IMR-90 (cell line): Measurements from ENCODE around the gene GALNT3. TPM values are rescaled to one million over a fixed set of nuclear protein-coding genes. Genes with fewer than 3 reads are reported as not detected.

Source experiments
- ATAC-seq: fragments of 200-7000 bp; cut with Tn5 transposase; 2 replicates; pipeline ENCODE4 v1.9.1; 2020; ENCODE audit warnings: low read depth, mild to moderate bottlenecking, moderate library complexity
- BruUV-seq: library from RNA; stranded (reverse); fragments of 400-500 nt; replicated peaks from 2 replicates; lab custom pipeline; 2021; lab: Mats Ljungman, UMichigan
- CTCF ChIA-PET: fragments of 300-600 bp; formaldehyde crosslinking; extraction: SDS; loops from one replicate; lab custom pipeline; 2021; ENCODE audit warnings: antibody characterized with exemption; lab: Yijun Ruan, JAX
- POLR2A ChIA-PET: fragments of 300-600 bp; sonication (Branson Sonifier 250); formaldehyde crosslinking; loops from one replicate; lab custom pipeline; 2022; ENCODE audit warnings: antibody characterized with exemption; ENCODE audit not compliant: unreplicated experiment; lab: Charles Lee
- DNase-seq: peaks from one replicate; pipeline ENCODE4 v3.0.0; 2013
- H2AFZ ChIP-seq: replicated peaks from 2 replicates; pipeline ENCODE3; 2013; ENCODE audit warnings: low read length, mild to moderate bottlenecking; ENCODE audit not compliant: poor library complexity
- H2AK5ac ChIP-seq: 2 replicates; pipeline ENCODE4 v1.6.1; 2013; ENCODE audit warnings: low read depth, low read length, inconsistent platforms
- H2AK9ac ChIP-seq: replicated peaks from 2 replicates; pipeline ENCODE3; 2013; ENCODE audit warnings: mild to moderate bottlenecking, low read depth, low read length, moderate library complexity; ENCODE audit not compliant: poor library complexity
- H2BK120ac ChIP-seq: 2 replicates; pipeline ENCODE4 v1.6.1; 2013; ENCODE audit warnings: low read depth, low read length, inconsistent platforms
- H2BK15ac ChIP-seq: 3 replicates; pipeline ENCODE4 v1.6.1; 2013; ENCODE audit warnings: low read depth, low read length, inconsistent platforms
- H2BK20ac ChIP-seq: 2 replicates; pipeline ENCODE4 v1.6.1; 2013; ENCODE audit warnings: low read depth, mild to moderate bottlenecking, inconsistent platforms, low read length, moderate library complexity
- H2BK5ac ChIP-seq: 2 replicates; pipeline ENCODE4 v1.6.1; 2013; ENCODE audit warnings: mild to moderate bottlenecking, low read depth, low read length, inconsistent platforms; ENCODE audit not compliant: poor library complexity, severe bottlenecking
- H3K14ac ChIP-seq: replicated peaks from 2 replicates; pipeline ENCODE4 v1.6.1; 2013; ENCODE audit warnings: low read depth, low read length, inconsistent platforms
- H3K18ac ChIP-seq: 2 replicates; pipeline ENCODE4 v1.6.1; 2013; ENCODE audit warnings: low read depth, low read length, control low read depth
- H3K23ac ChIP-seq: 2 replicates; pipeline ENCODE4 v1.6.1; 2013; ENCODE audit warnings: low read depth, low read length, inconsistent platforms
- H3K27ac ChIP-seq: 2 replicates; pipeline ENCODE4 v1.5.1; 2013; ENCODE audit warnings: mild to moderate bottlenecking, control low read depth, low read length; ENCODE audit not compliant: insufficient read depth
- H3K27me3 ChIP-seq: 2 replicates; pipeline ENCODE4 v1.6.1; 2013; ENCODE audit warnings: low read length; ENCODE audit not compliant: control insufficient read depth, insufficient read depth
- H3K36me3 ChIP-seq: 2 replicates; pipeline ENCODE4 v1.6.1; 2013; ENCODE audit warnings: low read length, mixed read lengths; ENCODE audit not compliant: control insufficient read depth, insufficient read depth
- H3K4ac ChIP-seq: 2 replicates; pipeline ENCODE4 v1.6.1; 2013; ENCODE audit warnings: low read depth, low read length, inconsistent platforms
- H3K4me1 ChIP-seq: 2 replicates; pipeline ENCODE4 v1.6.1; 2013; ENCODE audit warnings: low read length, mixed read lengths; ENCODE audit not compliant: control insufficient read depth, insufficient read depth
- H3K4me2 ChIP-seq: 2 replicates; pipeline ENCODE4 v1.6.1; 2013; ENCODE audit warnings: low read depth, mild to moderate bottlenecking, control low read depth, low read length, moderate library complexity
- H3K4me3 ChIP-seq: 2 replicates; pipeline ENCODE4 v1.5.1; 2013; ENCODE audit warnings: low read depth, mild to moderate bottlenecking, control low read depth, low read length, moderate library complexity; ENCODE audit not compliant: insufficient read depth
- H3K56ac ChIP-seq: 2 replicates; pipeline ENCODE4 v1.6.1; 2013; ENCODE audit warnings: low read length, inconsistent platforms; ENCODE audit not compliant: insufficient read depth; ENCODE audit errors: extremely low read depth
- H3K79me1 ChIP-seq, 2 experiments: 2 replicates each; pipeline ENCODE4 v1.6.1; 2013; ENCODE audit warnings: low read length in 2 of 2, inconsistent platforms in 1 of 2, low read depth in 1 of 2
- H3K9ac ChIP-seq: 2 replicates; pipeline ENCODE4 v1.6.1; 2013; ENCODE audit warnings: low read depth, low read length, control low read depth
- H3K9me1 ChIP-seq: 2 replicates; pipeline ENCODE4 v1.6.1; 2013; ENCODE audit warnings: low read length, inconsistent platforms; ENCODE audit not compliant: insufficient read depth
- H3K9me3 ChIP-seq: 2 replicates; pipeline ENCODE4 v1.6.1; 2013; ENCODE audit warnings: low read length; ENCODE audit not compliant: control insufficient read depth, insufficient read depth
- H4K20me1 ChIP-seq: 2 replicates; pipeline ENCODE4 v1.6.1; 2013; ENCODE audit warnings: low read length, inconsistent platforms; ENCODE audit not compliant: insufficient read depth
- H4K5ac ChIP-seq: 2 replicates; pipeline ENCODE4 v1.6.1; 2013; ENCODE audit warnings: mild to moderate bottlenecking, low read depth, low read length, control low read depth
- H4K8ac ChIP-seq, 2 experiments: 2 replicates each; pipeline ENCODE4 v1.6.1; 2013; ENCODE audit warnings: low read depth in 2 of 2, low read length in 2 of 2, control low read depth in 1 of 2, inconsistent platforms in 1 of 2
- H4K91ac ChIP-seq: 2 replicates; pipeline ENCODE4 v1.6.1; 2013; ENCODE audit warnings: low read depth, low read length, inconsistent platforms; ENCODE audit not compliant: insufficient read depth
- BHLHE40 ChIP-seq: fragments of 150-350 bp; IDR thresholded peaks from 2 replicates; pipeline ENCODE4 v1.6.1; 2016; ENCODE audit warnings: mild to moderate bottlenecking, low read depth, low read length
- CEBPB ChIP-seq: IDR thresholded peaks from 2 replicates; pipeline ENCODE4 v1.6.1; 2012; ENCODE audit warnings: low read depth, low read length, improper control_type of control experiment
- CHD1 ChIP-seq: IDR thresholded peaks from 2 replicates; pipeline ENCODE4 v1.6.1; 2012; ENCODE audit warnings: low read depth, low read length, improper control_type of control experiment
- CTCF ChIP-seq: conservative IDR thresholded peaks from 2 replicates; pipeline ENCODE4 v1.5.1; 2012; ENCODE audit warnings: mild to moderate bottlenecking, low read depth, low read length, improper control_type of control experiment
- ELK1 ChIP-seq: fragments of 150-350 bp; IDR thresholded peaks from 2 replicates; pipeline ENCODE4 v1.6.1; 2016; ENCODE audit warnings: low read depth, mild to moderate bottlenecking, low read length, moderate library complexity, borderline replicate concordance
- FOS ChIP-seq: fragments of 150-350 bp; IDR thresholded peaks from 2 replicates; pipeline ENCODE4 v1.6.1; 2016; ENCODE audit warnings: low read depth, low read length
- MAFK ChIP-seq: IDR thresholded peaks from 2 replicates; pipeline ENCODE4 v1.6.1; 2012; ENCODE audit warnings: low read depth, low read length, improper control_type of control experiment
- MAZ ChIP-seq: IDR thresholded peaks from 2 replicates; pipeline ENCODE4 v1.6.1; 2012; ENCODE audit warnings: low read depth, mild to moderate bottlenecking, low read length, improper control_type of control experiment, moderate library complexity, borderline replicate concordance
- MXI1 ChIP-seq: IDR thresholded peaks from 2 replicates; pipeline ENCODE4 v1.6.1; 2012; ENCODE audit warnings: low read depth, mild to moderate bottlenecking, low read length, moderate library complexity, borderline replicate concordance
- NFE2L2 ChIP-seq: fragments of 150-350 bp; IDR thresholded peaks from 2 replicates; pipeline ENCODE4 v1.6.1; 2016; ENCODE audit warnings: low read depth, mild to moderate bottlenecking, low read length
- POLR2A ChIP-seq: IDR thresholded peaks from 2 replicates; pipeline ENCODE4 v1.6.1; 2012; ENCODE audit warnings: mild to moderate bottlenecking, low read depth, low read length
- RAD21 ChIP-seq: IDR thresholded peaks from 2 replicates; pipeline ENCODE4 v1.6.1; 2012; ENCODE audit warnings: low read length, improper control_type of control experiment
- RCOR1 ChIP-seq: IDR thresholded peaks from 2 replicates; pipeline ENCODE4 v1.6.1; 2012; ENCODE audit warnings: mild to moderate bottlenecking, low read length, improper control_type of control experiment; ENCODE audit not compliant: insufficient replicate concordance
- RFX5 ChIP-seq: IDR thresholded peaks from 2 replicates; pipeline ENCODE4 v1.8.0; 2012; ENCODE audit warnings: low read depth, mild to moderate bottlenecking, low read length, moderate library complexity
- SMC3 ChIP-seq: fragments of 150-350 bp; IDR thresholded peaks from 2 replicates; pipeline ENCODE4 v1.6.1; 2016; ENCODE audit warnings: low read depth, mild to moderate bottlenecking, antibody characterized with exemption, low read length, moderate library complexity
- USF2 ChIP-seq: fragments of 150-350 bp; IDR thresholded peaks from 2 replicates; pipeline ENCODE4 v1.6.1; 2017; ENCODE audit warnings: mild to moderate bottlenecking, antibody characterized with exemption, low read length, low read depth
- WGBS, 2 experiments: methylation state at CpG; one replicate each; pipeline versions ENCODE4 v1.1.5 to v1.1.7; 2013; ENCODE audit warnings: missing lambda C conversion rate in 2 of 2; ENCODE audit not compliant: insufficient read length in 1 of 2; ENCODE audit errors: extremely low coverage in 2 of 2; 5-methylcytosine and 5-hydroxymethylcytosine counted together
- dilution Hi-C: fragments of 300-500 bp; cut with HindIII; formaldehyde crosslinking; loops from one replicate; pipeline ENCODE4 v1.14.3; 2018; ENCODE audit warnings: low sequenced_read_pairs; ENCODE audit not compliant: unreplicated experiment
- in situ Hi-C: fragments of 300-500 bp; cut with MboI; formaldehyde crosslinking; loops from 3 replicates; pipeline ENCODE4 v1.14.3; 2019; ENCODE audit warnings: low sequenced_read_pairs, inconsistent platforms, mixed read lengths
- intact Hi-C: fragments of 100-400 bp; cut with micrococcal nuclease; formaldehyde crosslinking; loops from 2 replicates; pipeline ENCODE4 v1.10.0; 2022
- polyA plus RNA-seq, 3 experiments: library from polyadenylated mRNA; depleted of rRNA; stranded (reverse); fragments of >200 nt; gene quantifications; 2 replicates each; pipeline ENCODE4 v1.2.3, GENCODE V29; 2012; ENCODE audit warnings: low replicate concordance in 1 of 3
- total RNA-seq: library from RNA; depleted of rRNA; stranded (reverse); fragments of >200 nt; gene quantifications from 2 replicates; pipeline ENCODE4 v1.2.3, GENCODE V29; 2012

GALNT3 gene
- total and polyA plus RNA-seq, 2 of the 4 experiments (the other 2 are of a cell fraction): 1.1 to 2.0 TPM

GRCh38 chr2:165811592-165812370 lies 17.7 kb upstream of the GALNT3 start:
- H3K79me1 ChIP-seq: no peaks in the 10 kb centered on the region
- ChIA-PET CTCF (no interaction called here), POLR2A (no interaction called here)
- no peak overlapping the region for H3K27ac ChIP-seq
- H2AFZ ChIP-seq: no peak overlapping the region
- BruUV-seq: no TSS peak
- ATAC-seq (no peak), DNase-seq (no peak)
- H2BK5ac ChIP-seq: no peak overlapping the region
- H4K91ac ChIP-seq: no peak overlapping the region
- no peak overlapping the region for H3K56ac ChIP-seq
- no CpG with 5 or more reads among the region's 1 CpG for WGBS, 2 experiments
- H3K14ac ChIP-seq: no peak overlapping the region
- no peak overlapping the region for H2AK9ac ChIP-seq
- H3K9me1 ChIP-seq: no peaks in the 10 kb centered on the region
- no peak overlapping the region for H3K4me2 ChIP-seq
- dilution Hi-C loops: no loop called here
- H3K4me1 ChIP-seq: no peaks in the 10 kb centered on the region
- H3K27me3 ChIP-seq: no peaks in the 10 kb centered on the region
- H4K20me1 ChIP-seq: no peaks in the 10 kb centered on the region
- H3K18ac ChIP-seq: no peak overlapping the region
- intact Hi-C loops: no loop called here
- H2AK5ac ChIP-seq: no peak overlapping the region
- H2BK20ac ChIP-seq: no peak overlapping the region
- H3K9me3 ChIP-seq: no peaks in the 10 kb centered on the region
- no peaks in the 10 kb centered on the region for H3K36me3 ChIP-seq
- H3K23ac ChIP-seq: no peak overlapping the region
- H4K8ac ChIP-seq: no peak overlapping the region
- no peak overlapping the region for H4K5ac ChIP-seq
- TF ChIP-seq SMC3: no peak
- TF ChIP-seq CHD1: no peak
- no peak for TF ChIP-seq ELK1
- TF ChIP-seq FOS: no peak
- no peak for TF ChIP-seq RFX5
- no peak for TF ChIP-seq CTCF
- no peak for TF ChIP-seq POLR2A
- TF ChIP-seq NFE2L2: no peak
- no peak for TF ChIP-seq CEBPB
- TF ChIP-seq USF2: no peak
- no peak for TF ChIP-seq MXI1
- no peak for TF ChIP-seq MAZ
- TF ChIP-seq BHLHE40: no peak
- TF ChIP-seq RAD21: no peak
- no peak for TF ChIP-seq RCOR1
- TF ChIP-seq MAFK: no peak
- H3K4me3 ChIP-seq: no peak overlapping the region
- no peak overlapping the region for H3K4ac ChIP-seq
- no peak overlapping the region for H2BK120ac ChIP-seq
- in situ Hi-C loops: no loop called here
- no peak overlapping the region for H2BK15ac ChIP-seq
- H3K9ac ChIP-seq: no peak overlapping the region
